NCI-H82 (cell line): ENCODE data around the gene LILRB3.
"Not testable (repeated sequence)": the region's sequence is repeated elsewhere in the genome, so short reads cannot be mapped to it uniquely, and the experiment has no call there.

Experiments
- DNase-seq: peaks from one replicate; lab custom pipeline; 2025; lab: John Stamatoyannopoulos, UW

LILRB3 gene

DNA sequence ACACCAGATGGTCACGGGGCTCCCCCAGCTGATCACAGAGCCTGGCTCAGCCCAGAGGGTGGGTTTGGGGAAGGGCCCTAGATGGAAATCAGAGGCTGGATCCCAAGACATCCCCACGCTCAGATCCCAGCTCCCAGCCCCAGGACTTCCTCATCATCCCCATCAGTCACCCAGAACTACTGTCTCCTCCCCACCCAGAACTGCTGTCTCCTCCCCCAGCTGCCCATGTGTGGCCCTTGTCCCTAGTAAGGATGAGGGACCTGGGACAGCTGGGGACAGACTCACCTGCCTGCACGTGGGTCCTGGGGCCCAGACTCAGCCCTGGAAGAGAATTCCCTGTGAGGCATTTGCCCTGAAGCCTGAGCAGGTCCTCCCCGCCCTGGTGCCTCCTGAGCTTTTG is 19.4 kb upstream of the LILRB3 start:
- DNase-seq, result not testable (repeated sequence)

DNA sequence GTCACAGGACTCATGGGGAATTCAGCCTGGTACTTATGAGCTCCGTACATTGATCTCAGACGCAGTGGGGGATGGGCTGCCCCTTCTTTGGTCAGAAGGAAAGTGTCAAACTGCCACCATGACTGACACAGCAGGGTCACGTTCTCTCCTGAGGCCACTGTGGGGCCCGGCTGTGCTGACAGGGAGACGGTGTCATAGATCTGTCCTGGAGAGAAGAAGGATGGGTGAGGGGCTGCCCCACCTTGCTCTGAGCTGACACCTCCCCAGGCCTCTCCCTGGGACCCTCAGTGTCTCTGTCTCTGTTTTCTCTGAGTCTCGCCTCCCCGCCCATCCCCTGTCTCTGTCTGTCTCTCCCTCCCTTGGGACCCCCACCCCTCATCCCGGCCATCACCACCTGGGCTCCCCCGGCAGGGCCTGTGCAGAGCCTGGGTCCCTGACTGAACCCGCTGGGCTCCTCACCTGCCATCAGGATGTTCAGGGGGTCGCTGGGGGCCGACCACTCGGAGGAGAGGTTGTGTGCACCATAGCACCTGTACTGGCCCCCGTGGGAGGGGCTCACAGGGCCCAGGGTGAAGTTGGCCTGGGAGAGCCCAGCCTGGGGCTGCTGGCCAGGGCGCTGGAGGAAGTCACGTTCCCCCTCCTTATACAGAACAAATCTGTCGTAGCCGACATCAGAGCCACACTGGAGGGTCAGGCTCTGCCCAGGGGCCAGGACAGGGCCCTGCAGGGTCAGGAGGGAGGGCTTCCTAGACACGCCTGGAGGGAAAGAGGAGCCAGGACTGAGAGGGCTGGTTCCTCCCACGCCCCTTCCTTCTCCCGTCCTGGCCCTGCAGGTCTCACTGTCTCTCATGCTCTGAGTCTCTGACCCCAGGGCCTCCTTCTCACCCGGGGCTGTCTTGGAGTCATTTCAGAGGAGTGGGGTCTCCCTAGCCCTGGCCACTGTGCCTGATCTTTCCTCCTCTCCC is 17.8 kb upstream of the LILRB3 start:
- DNase-seq, result not testable (repeated sequence)

DNA sequence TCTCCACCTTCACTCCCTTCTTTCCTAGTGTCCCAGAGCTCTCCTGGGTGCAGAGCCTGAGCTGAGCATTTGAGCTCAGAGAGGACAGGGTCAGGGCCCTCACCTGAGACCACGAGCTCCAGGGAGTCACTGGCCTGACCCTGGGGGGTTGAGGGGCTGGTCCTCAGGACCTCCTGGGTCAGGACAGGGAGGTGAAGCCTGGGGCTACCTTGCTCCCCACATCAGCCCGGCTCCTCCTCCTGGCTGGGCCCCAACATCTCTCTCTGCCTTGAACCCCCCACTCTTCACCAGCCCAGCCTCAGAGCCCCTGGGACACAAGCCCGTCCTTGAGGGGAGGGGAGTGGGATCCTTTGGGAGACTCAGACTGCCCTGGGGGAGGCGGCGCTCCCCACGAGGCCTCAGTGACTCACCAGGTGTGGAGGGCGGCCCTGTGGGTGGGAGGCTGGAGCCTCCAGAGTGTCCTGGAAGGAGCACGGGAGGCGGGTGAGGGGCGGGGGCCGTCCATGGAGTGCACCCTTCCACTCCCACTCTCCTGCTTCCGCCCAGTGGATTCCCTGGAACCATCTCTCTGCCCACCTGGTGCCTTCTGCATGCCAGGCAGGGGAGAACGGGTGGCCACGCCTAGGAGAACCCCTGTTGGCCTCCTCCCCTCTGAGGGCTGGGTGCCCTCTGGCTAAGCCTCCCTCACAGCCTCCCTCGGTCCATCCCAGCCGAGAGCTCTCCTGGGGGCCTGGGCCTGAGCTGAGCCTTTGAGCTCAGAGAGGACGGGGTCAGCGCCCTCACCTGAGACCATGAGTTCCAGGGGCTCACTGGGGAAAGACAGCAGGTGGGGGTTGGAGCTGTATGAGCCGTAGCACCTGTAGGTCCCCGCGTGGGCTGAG is 16.9 kb upstream of the LILRB3 start:
- not testable (repeated sequence) for DNase-seq

DNA sequence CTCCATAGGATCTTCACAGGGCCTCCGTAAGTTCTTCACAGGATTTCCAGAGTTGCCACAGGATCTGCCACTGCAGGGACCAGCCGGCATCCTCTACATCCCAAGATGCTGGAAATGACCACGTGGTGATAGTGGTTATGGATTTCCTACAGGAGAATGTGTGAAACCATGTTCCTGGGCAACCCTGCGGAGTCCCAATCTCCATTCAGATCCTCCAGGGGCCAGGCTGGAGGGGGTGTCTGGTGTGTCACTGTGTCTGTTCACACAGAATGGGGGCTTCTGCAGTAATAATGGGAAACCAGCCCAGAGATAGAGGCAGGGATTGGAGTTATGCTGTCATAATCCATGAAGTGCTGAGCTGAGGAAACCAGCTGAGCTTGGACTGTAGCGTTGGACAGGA is 11.1 kb upstream of the LILRB3 start:
- no peak for DNase-seq

DNA sequence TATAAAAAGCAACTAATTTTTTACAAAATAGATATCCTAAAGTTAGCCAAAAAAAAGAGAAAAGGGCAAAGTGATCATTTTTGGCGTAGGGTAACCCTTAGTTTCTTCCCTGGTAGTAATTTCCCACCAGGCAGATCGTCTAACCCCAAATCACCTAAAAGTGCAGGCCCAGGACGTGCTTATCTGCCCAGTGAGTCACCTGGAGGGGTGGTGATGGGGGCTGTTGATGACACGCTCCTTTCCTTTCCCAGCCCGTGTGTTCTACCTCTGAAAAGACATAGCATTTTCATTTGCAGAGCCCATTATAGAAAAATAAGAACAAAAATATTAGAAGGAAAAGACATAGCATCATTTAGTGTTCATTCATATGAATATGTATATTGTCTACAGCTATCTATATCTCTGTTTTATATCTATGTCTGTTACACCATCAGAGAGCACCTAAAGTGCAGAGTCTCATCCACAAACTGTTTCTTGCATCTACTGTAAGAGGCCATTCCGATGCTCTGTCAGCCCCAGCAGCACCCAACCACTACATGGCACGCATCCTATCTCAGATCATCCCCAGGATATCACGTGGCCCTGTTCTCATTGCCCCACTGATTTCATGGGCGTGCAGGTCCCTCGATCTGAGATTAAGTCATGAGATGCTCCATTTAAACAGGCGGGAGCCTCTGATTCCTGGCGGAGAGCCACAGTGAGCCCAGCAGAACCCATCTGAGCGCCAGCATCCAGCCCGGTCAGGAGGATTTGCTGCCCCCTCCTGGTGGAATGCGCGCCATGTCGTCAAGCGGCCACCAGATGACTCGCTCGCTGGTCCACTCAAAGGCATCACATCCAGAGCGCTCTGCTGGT is 8.5 kb upstream of the LILRB3 start:
- peak; percentile 87 for DNase-seq

DNA sequence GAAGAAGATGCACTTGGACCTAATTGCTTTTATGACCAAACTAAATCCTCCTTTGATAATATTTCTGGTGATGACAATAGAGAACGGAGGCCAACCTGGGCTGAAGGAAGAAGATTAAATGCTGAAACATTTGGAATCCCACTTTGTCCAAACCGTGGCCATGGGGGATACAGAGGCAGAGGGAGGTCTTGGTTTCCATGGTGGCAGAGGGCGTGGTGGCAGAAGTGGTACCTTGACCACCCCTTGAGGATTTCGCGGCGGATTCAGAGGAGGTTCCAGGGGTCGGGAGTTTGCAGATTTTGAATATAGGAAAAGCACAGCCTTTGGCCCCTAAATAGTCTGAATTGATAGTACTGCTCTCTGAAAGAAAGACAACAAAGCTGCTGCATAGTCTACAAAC is 7.2 kb upstream of the LILRB3 start:
- no peak for DNase-seq

DNA sequence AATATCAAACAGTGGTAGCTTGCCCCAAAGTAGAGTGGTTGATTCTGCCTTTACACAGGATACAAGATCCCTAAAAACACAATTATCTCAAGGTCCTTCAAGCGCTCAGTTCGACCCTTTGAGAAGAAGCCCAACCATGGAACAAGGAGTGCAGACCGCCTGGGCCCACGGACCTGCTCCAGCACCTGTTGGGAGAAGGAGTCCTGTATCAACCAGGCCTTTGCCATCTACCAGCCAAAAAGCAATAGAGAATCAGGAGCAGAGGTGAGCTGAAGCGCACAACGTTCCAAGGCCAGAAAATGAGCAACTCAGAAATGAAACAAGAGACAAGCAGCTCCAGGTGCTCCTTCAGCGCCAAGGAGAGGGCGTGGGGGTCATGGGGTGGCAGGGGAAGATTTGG is 6.3 kb upstream of the LILRB3 start:
- no peak for DNase-seq

DNA sequence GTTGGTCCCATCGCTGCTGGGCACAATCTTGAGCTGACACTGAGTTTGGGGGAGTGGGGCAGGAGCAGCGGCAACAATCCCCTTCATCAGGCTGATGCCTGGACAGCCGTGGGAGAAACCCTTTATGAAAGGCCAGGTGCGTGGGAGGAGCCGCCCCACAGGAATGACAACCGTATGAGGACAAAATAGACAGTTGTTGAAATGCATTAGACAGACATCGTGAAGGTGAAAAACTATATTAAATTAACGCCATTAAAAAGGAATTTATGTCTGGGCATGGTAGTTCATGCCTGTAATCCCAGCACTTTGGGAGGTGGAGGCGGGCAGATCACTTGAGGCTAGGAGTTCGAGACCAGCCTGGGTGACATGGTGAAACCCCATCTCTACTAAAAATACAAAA is 1.8 kb upstream of the LILRB3 start:
- not testable (repeated sequence) for DNase-seq

DNA sequence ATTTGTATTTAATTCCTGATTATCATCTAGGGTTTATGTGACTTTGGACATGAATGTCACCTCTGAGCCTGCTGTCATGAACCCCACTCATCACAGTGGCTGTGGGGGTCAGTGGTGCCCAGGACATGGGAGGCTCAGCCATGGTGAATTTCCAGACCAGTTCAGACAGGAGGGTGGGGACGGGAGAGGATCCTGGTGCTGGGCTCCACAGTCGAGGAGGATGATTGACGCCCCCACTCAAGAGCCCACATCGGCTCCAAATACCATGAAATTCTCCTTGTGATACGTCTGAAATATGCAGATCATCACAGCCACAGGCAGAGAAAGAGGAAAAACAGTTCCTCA is 1.1 kb upstream of the LILRB3 start:
- DNase-seq, result not testable (repeated sequence)

DNA sequence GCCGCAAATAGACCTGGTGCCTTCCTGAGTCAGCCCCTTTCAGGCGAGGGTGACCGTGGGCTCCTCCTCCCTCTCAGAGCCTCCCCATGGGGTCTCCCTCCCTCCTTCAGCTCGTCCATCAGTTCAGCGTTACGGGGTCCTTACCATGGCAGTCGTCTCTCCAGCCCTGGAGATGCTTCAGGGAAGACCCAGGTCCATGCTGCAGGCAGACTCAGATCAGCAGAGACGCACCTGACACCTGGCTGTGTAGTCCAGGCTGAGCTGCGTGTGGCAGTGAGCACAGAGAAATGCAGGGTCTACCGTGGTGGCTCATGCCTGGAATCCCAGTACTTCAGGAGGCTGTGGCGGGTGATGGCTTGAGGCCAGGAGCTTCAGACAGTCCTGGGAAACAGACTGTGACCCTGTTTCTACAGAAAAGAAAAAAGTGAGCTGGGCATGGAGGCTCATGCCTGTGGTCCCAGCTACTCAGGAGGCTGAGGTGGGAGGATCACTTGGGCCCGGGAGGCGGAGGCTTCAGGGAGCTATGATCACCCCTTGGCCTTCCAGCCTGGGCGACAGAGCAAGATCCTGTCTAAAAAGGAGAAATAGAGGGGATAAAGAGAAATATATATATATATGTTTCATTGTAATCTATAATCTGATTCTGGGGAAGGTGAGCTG is 600 bp upstream of the LILRB3 start:
- DNase-seq, result not testable (repeated sequence)

DNA sequence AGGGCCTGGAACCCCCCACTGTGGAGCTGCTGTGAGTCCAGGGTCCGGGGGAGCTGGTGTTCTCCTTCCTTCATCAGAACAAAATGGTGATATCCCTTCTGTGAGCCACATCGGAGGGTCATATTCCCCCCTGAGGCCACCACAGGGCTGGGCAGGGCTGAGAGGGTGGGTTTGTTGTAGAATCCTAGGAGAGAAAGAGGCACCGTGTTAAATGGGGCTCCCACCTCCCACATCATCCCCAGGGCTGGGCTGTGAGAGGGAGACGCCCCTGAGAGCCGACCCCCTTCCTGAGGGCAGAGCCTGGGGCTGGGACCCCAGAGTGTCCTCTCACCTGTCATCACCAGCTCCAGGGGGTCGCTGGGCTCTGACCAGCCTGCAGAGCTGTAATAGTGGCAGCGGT is 860 bp downstream of the LILRB3 start:
- DNase-seq, result not testable (repeated sequence)

DNA sequence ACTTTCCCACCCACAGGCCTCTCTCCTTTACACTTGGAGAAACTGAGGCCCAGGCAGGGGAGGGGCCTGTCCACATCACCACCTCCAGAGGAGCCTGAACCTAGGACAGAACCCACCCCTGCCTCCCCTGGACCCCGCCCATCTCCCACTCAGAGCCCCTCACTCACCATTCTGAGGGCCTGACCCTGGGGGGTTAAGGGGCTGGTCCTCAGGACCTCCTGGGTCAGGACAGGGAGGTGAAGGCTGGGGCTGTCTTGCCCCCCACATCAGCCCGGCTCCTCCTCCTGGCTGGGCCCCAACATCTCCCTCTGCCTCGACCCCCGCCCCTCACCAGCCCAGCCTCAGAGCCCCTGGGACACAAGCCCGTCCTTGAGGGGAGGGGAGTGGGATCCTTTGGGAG is 3.1 kb downstream of the LILRB3 start:
- not testable (repeated sequence) for DNase-seq

DNA sequence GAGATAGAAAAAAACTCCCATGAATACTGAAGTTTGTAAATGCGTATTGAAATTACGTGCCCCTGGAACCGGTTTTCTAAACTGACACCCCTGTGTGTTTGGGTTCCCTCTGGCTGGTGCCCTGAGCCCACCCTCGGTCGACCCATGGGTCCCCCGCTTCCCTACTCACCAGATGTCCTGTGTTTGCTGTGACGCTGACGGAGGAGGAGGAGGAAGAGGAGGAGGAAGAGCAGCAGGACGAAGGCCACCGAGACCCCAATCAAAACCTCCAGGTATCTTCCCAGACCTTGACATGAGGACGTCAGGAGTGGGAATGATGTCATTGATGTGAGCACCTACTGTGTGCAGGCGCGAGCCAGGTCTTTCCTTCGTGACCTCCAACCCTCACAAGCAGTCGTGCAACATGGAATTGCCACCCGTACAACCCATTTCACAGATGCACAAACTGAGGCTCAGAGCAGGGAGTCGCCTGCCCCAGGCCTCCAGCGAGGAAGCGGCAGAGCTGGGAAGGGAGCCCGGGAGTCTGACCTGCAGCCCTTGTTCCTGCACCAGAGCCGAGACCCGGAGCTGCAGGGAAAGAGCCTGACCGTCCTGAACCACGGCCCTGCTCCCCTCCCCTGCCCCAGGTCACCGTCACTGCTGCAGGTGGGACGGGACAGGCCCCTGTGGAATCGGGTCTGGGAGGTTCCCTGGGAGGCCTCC is 3.7 kb downstream of the LILRB3 start:
- DNase-seq, result no peak

DNA sequence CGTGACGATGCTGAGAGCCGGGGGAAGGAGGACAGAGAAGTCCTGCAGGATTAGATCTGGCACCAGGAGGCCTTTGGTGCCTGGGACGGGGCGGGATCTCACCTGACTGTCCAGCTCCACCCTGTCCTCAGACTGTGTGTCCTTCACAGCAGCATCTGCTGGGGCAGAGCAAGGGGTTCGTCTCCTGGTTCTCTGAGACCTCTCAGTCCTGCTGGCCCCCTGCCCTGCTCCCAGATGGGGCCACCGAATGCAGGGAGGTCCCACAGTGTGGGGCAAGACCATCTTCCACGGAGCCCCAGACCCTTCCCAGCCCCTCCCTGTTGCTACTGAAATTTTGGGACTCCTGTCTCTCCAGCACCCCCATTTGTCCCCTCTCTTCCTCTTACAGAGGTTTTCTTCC is 4.5 kb downstream of the LILRB3 start:
- no peak for DNase-seq

DNA sequence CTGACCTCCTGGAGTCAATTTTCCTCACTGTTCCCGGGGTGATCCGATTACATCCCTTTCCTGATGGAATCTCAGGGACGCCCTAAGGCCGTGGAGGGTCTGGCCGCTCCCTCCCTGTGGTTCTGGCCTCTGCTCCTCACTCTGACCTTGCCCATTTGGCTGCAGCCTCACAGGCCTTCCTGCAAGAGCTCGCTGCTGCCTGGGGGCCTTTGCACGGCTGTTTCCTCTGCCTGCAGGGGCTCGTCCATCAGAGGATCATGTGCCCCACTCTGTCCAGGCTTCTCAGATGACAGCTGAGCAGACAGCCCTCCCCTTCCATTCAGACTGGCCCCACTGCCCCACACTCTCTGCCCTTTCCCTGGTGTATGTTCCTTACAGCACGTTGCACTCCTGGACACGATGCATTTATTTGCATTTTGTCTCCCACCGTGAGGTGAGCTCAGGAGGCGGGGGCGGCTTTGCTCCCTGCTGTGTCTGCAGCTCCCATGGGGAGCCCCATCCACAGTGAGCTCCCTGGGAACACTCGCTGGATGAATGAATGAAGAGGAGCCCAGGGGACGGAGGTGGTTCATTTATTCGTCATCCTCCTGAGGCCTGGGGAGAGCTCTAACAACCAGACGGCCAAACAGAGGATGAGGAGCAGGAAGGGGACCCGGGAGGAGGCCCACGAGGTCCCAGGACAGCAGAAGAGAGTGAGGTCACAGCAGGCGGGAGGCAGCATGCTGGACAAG is 5.1 kb downstream of the LILRB3 start:
- not testable (repeated sequence) for DNase-seq

DNA sequence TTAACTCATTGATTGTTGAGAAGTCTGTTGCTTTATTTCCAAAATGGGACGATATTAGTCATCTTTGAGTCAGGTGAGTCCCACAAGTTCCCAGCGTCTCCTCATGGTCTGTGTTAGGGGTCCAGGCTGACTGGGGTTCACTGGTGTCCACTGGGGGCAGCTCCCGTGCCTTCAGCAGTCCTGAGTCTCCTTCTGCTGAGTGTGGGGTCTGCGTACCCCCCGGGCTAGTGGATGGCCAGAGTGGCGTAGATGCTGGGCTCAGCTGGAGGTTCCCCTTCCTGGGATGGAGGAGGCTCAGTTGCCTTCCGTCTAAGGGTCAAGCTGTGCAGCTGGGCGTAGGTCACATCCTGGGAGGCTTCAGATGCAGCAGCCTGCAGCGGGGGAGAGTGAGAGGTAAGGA is 5.9 kb downstream of the LILRB3 start:
- no peak for DNase-seq

DNA sequence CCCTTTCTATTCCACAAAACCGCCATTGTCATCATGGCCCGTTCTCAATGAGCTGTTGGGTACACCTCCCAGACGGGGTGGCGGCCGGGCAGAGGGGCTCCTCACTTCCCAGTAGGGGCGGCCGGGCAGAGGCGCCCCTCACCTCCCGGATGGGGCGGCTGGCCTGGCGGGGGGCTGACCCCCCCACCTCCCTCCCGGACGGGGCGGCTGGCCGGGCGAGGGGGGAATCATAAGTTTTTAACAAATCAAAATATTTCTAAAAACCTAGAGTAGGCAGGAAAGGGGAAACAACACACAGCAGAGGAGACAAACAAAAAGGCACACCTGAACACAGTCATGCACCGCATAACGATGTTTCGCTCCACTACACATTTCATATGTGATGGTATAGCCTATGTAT is 8.1 kb downstream of the LILRB3 start:
- DNase-seq, result not testable (repeated sequence)

DNA sequence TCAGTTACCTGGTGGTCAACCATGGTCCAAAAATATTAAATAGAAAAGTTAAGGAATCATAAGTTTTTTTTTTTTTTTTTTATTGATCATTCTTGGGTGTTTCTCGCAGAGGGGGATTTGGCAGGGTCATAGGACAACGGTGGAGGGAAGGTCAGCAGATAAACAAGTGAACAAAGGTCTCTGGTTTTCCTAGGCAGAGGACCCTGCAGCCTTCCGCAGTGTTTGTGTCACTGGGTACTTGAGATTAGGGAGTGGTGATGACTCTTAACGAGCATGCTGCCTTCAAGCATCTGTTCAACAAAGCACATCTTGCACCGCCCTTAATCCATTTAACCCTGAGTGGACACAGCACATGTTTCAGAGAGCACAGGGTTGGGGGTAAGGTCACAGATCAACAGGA is 8.6 kb downstream of the LILRB3 start:
- DNase-seq, result not testable (repeated sequence)

DNA sequence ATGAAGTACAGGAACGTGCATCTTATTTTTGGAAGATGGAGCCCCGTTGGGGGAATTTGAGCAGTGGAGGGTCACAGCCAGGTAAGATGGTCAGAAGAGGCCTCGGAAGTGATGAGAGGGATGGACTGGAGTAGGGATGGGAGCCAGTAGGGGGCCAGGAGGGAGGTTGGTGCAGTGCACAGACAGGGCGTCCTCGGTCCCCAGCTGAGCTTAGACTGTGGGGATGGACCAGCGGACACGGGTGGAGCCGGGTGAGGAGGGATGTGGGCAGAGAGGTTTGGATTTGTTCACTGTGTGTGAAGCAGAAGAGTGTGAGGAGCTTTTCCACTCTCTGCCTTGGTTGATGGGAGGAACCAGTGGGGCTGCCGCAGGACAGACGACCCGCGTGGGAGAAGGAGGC is 11.6 kb downstream of the LILRB3 start:
- DNase-seq, result no peak
